Mesendoderm (in vitro differentiated cells): ENCODE measurements around the gene KHDC4.

Experiments used
- DNase-seq: peaks from one replicate; pipeline ENCODE4 v3.0.0; 2013
- H2AK5ac ChIP-seq: 2 replicates; pipeline ENCODE4 v1.6.1; 2013; ENCODE audit warnings: low read length, inconsistent platforms
- H2BK120ac ChIP-seq: 2 replicates; pipeline ENCODE4 v1.6.1; 2013; ENCODE audit warnings: low read depth, mild to moderate bottlenecking, low read length, moderate library complexity, mixed read lengths
- H2BK15ac ChIP-seq: replicated peaks from 2 replicates; pipeline ENCODE4 v1.6.1; 2013; ENCODE audit warnings: low read depth, mild to moderate bottlenecking, moderate library complexity
- H2BK5ac ChIP-seq: 2 replicates; pipeline ENCODE4 v1.6.1; 2013; ENCODE audit warnings: low read length, inconsistent platforms
- H3K18ac ChIP-seq: 2 replicates; pipeline ENCODE4 v1.6.1; 2013; ENCODE audit warnings: mild to moderate bottlenecking, low read length, mixed read lengths
- H3K23ac ChIP-seq: one replicate; pipeline ENCODE4 v1.6.1; 2013; ENCODE audit warnings: low read length
- H3K27ac ChIP-seq: 2 replicates; pipeline ENCODE4 v1.5.1; 2013; ENCODE audit warnings: low read depth, mild to moderate bottlenecking, inconsistent platforms, low read length, moderate library complexity
- H3K27me3 ChIP-seq: 2 replicates; pipeline ENCODE4 v1.6.1; 2013; ENCODE audit warnings: low read length, control low read depth, mild to moderate bottlenecking, inconsistent platforms; ENCODE audit not compliant: insufficient read depth, poor library complexity
- H3K36me3 ChIP-seq: 2 replicates; pipeline ENCODE4 v1.6.1; 2013; ENCODE audit warnings: low read length, inconsistent platforms; ENCODE audit not compliant: control insufficient read depth, insufficient read depth
- H3K4ac ChIP-seq: one replicate; pipeline ENCODE4 v1.6.1; 2013; ENCODE audit warnings: low read depth, mild to moderate bottlenecking, low read length, moderate library complexity
- H3K4me1 ChIP-seq: 2 replicates; pipeline ENCODE4 v1.6.1; 2013; ENCODE audit warnings: low read depth, low read length, inconsistent platforms; ENCODE audit not compliant: control insufficient read depth
- H3K4me2 ChIP-seq: 2 replicates; pipeline ENCODE4 v1.6.1; 2013; ENCODE audit warnings: low read length
- H3K4me3 ChIP-seq: 2 replicates; pipeline ENCODE4 v1.5.1; 2013; ENCODE audit warnings: mild to moderate bottlenecking, low read length
- H3K56ac ChIP-seq: one replicate; pipeline ENCODE4 v1.6.1; 2013; ENCODE audit warnings: low read length
- H3K79me1 ChIP-seq: 2 replicates; pipeline ENCODE4 v1.6.1; 2013; ENCODE audit warnings: low read length, inconsistent platforms
- H3K79me2 ChIP-seq: 2 replicates; pipeline ENCODE4 v1.6.1; 2013; ENCODE audit warnings: mild to moderate bottlenecking, low read length; ENCODE audit not compliant: control insufficient read depth, insufficient read depth
- H3K9ac ChIP-seq: 2 replicates; pipeline ENCODE4 v1.6.1; 2013; ENCODE audit warnings: low read length, inconsistent platforms
- H4K5ac ChIP-seq: one replicate; pipeline ENCODE4 v1.6.1; 2013; ENCODE audit warnings: low read length
- H4K8ac ChIP-seq: one replicate; pipeline ENCODE4 v1.6.1; 2013; ENCODE audit warnings: low read depth, mild to moderate bottlenecking, control low read depth, low read length, moderate library complexity
- WGBS: extraction: QIAGEN DNeasy Blood & Tissue Kit; methylation state at CpG from one replicate; pipeline ENCODE4 v1.1.7; 2013; ENCODE audit warnings: low lambda C conversion rate, missing lambda C conversion rate; ENCODE audit not compliant: insufficient coverage; ENCODE audit errors: extremely low coverage; 5-methylcytosine and 5-hydroxymethylcytosine counted together

Gene KHDC4

GRCh38 chr1:155880950-155881349 is 53.3 kb downstream of the KHDC4 start:
- Histone ChIP-seq H2AK5ac (no peak overlapping the region), H4K5ac (no peak overlapping the region), H2BK120ac (no peak overlapping the region), H3K23ac (no peak overlapping the region), H3K9ac (no peak overlapping the region), H3K18ac (no peak overlapping the region), H3K79me2 (no peaks in the 10 kb centered on the region), H3K4me2 (no peak overlapping the region), H3K4me3 (no peak overlapping the region), H3K4ac (no peak overlapping the region), H3K36me3 (no peaks in the 10 kb centered on the region), H3K27me3 (no peaks in the 10 kb centered on the region), H3K27ac (no peak overlapping the region), H3K79me1 (no peaks in the 10 kb centered on the region), H2BK15ac (no peak overlapping the region), H2BK5ac (no peak overlapping the region), H3K56ac (no peak overlapping the region), H4K8ac (no peak overlapping the region), H3K4me1 (no peaks in the 10 kb centered on the region)
- no peak for DNase-seq
- no CpG with 5 or more reads among the region's 6 CpGs for WGBS

GRCh38 chr1:155880251-155880650 is 54.0 kb downstream of the KHDC4 start:
- no peaks in the 10 kb centered on the region for H3K4me1 ChIP-seq
- no peak overlapping the region for H2AK5ac ChIP-seq
- no peak overlapping the region for H3K56ac ChIP-seq
- H3K4me2 ChIP-seq: no peak overlapping the region
- no peaks in the 10 kb centered on the region for H3K79me1 ChIP-seq
- H3K4me3 ChIP-seq: no peak overlapping the region
- WGBS: no CpG with 5 or more reads among the region's 2 CpGs
- H3K4ac ChIP-seq: no peak overlapping the region
- H2BK5ac ChIP-seq: no peak overlapping the region
- no peak overlapping the region for H3K18ac ChIP-seq
- H3K36me3 ChIP-seq: no peaks in the 10 kb centered on the region
- no peak overlapping the region for H2BK15ac ChIP-seq
- no peak for DNase-seq
- H4K5ac ChIP-seq: no peak overlapping the region
- no peak overlapping the region for H3K23ac ChIP-seq
- no peak overlapping the region for H2BK120ac ChIP-seq
- H3K79me2 ChIP-seq: no peaks in the 10 kb centered on the region
- H3K27ac ChIP-seq: no peak overlapping the region
- H4K8ac ChIP-seq: no peak overlapping the region
- H3K9ac ChIP-seq: no peak overlapping the region
- H3K27me3 ChIP-seq: no peaks in the 10 kb centered on the region

- no peak for DNase-seq
- no peak overlapping the region for H3K4me2 ChIP-seq
- H4K8ac ChIP-seq: no peak overlapping the region
- H3K18ac ChIP-seq: no peak overlapping the region
- no CpG with 5 or more reads among the region's 2 CpGs for WGBS
- no peak overlapping the region for H2BK5ac ChIP-seq
- no peak overlapping the region for H2BK120ac ChIP-seq
- no peaks in the 10 kb centered on the region for H3K36me3 ChIP-seq
- no peak overlapping the region for H3K23ac ChIP-seq
- H4K5ac ChIP-seq: no peak overlapping the region
- H3K56ac ChIP-seq: no peak overlapping the region
- H3K79me2 ChIP-seq: no peaks in the 10 kb centered on the region
- no peak overlapping the region for H3K27ac ChIP-seq
- H2AK5ac ChIP-seq: no peak overlapping the region
- no peak overlapping the region for H2BK15ac ChIP-seq
- H3K27me3 ChIP-seq: no peaks in the 10 kb centered on the region
- no peaks in the 10 kb centered on the region for H3K79me1 ChIP-seq
- no peak overlapping the region for H3K4me3 ChIP-seq
- H3K4ac ChIP-seq: no peak overlapping the region
- H3K9ac ChIP-seq: no peak overlapping the region
- H3K4me1 ChIP-seq: no peaks in the 10 kb centered on the region
Observed at GRCh38 chr1:155877945-155878344, 56.3 kb downstream of the KHDC4 start.

- H3K4me2 ChIP-seq: no peak overlapping the region
- H3K79me2 ChIP-seq: no peaks in the 10 kb centered on the region
- H3K23ac ChIP-seq: no peak overlapping the region
- no peak overlapping the region for H2BK15ac ChIP-seq
- H4K8ac ChIP-seq: no peak overlapping the region
- no peak overlapping the region for H4K5ac ChIP-seq
- no peak overlapping the region for H3K9ac ChIP-seq
- no peak overlapping the region for H3K4ac ChIP-seq
- no peaks in the 10 kb centered on the region for H3K27me3 ChIP-seq
- no peak overlapping the region for H3K27ac ChIP-seq
- H3K4me3 ChIP-seq: no peak overlapping the region
- no peaks in the 10 kb centered on the region for H3K79me1 ChIP-seq
- H2BK120ac ChIP-seq: no peak overlapping the region
- no peaks in the 10 kb centered on the region for H3K4me1 ChIP-seq
- H3K18ac ChIP-seq: no peak overlapping the region
- H2AK5ac ChIP-seq: no peak overlapping the region
- no peak overlapping the region for H3K56ac ChIP-seq
- H3K36me3 ChIP-seq: no peaks in the 10 kb centered on the region
- H2BK5ac ChIP-seq: no peak overlapping the region
- no CpG with 5 or more reads among the region's 9 CpGs for WGBS
- no peak for DNase-seq
Observed at GRCh38 chr1:155873860-155874259, 60.4 kb downstream of the KHDC4 start.

- Histone ChIP-seq H3K4ac (no peak overlapping the region), H3K4me1 (no peaks in the 10 kb centered on the region), H3K79me2 (no peaks in the 10 kb centered on the region), H3K79me1 (no peaks in the 10 kb centered on the region), H4K5ac (no peak overlapping the region), H3K9ac (no peak overlapping the region), H2BK15ac (no peak overlapping the region), H3K18ac (no peak overlapping the region), H2AK5ac (no peak overlapping the region), H2BK120ac (no peak overlapping the region), H2BK5ac (no peak overlapping the region), H3K4me3 (no peak overlapping the region), H3K4me2 (no peak overlapping the region), H3K27me3 (no peaks in the 10 kb centered on the region), H3K36me3 (no peaks in the 10 kb centered on the region), H4K8ac (no peak overlapping the region), H3K56ac (no peak overlapping the region), H3K23ac (no peak overlapping the region), H3K27ac (no peak overlapping the region)
- WGBS: no CpG with 5 or more reads among the region's 5 CpGs
- DNase-seq: no peak
Observed at GRCh38 chr1:155872527-155872926, 61.7 kb downstream of the KHDC4 start.

GRCh38 chr1:155871390-155871789 is 62.8 kb downstream of the KHDC4 start:
- no peak overlapping the region for H3K56ac ChIP-seq
- H2AK5ac ChIP-seq: no peak overlapping the region
- H3K36me3 ChIP-seq: no peaks in the 10 kb centered on the region
- no peak overlapping the region for H2BK5ac ChIP-seq
- H3K79me1 ChIP-seq: no peaks in the 10 kb centered on the region
- H4K5ac ChIP-seq: no peak overlapping the region
- H3K27ac ChIP-seq: no peak overlapping the region
- no peak overlapping the region for H3K4ac ChIP-seq
- no peak overlapping the region for H3K4me2 ChIP-seq
- no peak overlapping the region for H4K8ac ChIP-seq
- no peak overlapping the region for H3K4me3 ChIP-seq
- no peak overlapping the region for H2BK15ac ChIP-seq
- H3K27me3 ChIP-seq: no peaks in the 10 kb centered on the region
- no peak overlapping the region for H3K18ac ChIP-seq
- no CpG with 5 or more reads among the region's 1 CpG for WGBS
- H3K9ac ChIP-seq: no peak overlapping the region
- no peak overlapping the region for H2BK120ac ChIP-seq
- no peak for DNase-seq
- H3K4me1 ChIP-seq: no peaks in the 10 kb centered on the region
- no peak overlapping the region for H3K23ac ChIP-seq
- no peaks in the 10 kb centered on the region for H3K79me2 ChIP-seq
